ENCODE measurements around the gene CYCS. TPM values are rescaled to one million over a fixed set of nuclear protein-coding genes. Genes with fewer than 3 reads are reported as not detected.

Gene CYCS
- total and polyA plus RNA-seq, 2 of the 8 experiments (the other 6 are each of a cell fraction or from before 2014, with no cell fraction given): 48.6 to 229 TPM

- CTCF ChIA-PET (ENCODE audit: partially characterized antibody): interaction anchor here (1.2 to 1.5 kb wide), 2 partner anchors 25 to 42 kb away, joined by 3 to 7 read pairs; no protein-coding TSS in a partner anchor
- no peak overlapping the region for H3K23ac ChIP-seq (ENCODE audit: insufficient read length)
- H2BK20ac ChIP-seq (ENCODE audit: low read length): no peak overlapping the region
- no peaks in the 10 kb centered on the region for H3K23me2 ChIP-seq (ENCODE audit: low read depth, low read length)
- H3K4me1 ChIP-seq (replicated peaks in 1 of 4; ENCODE audit: control insufficient read depth in 3 of 4, insufficient read depth in 4 of 4, low read length in 3 of 4): no peaks in the 10 kb centered on the region
- no peak overlapping the region for H3K56ac ChIP-seq (replicated peaks; ENCODE audit: insufficient read length, low read depth, low read length)
- POLR2A ChIA-PET (ENCODE audit: partially characterized antibody): interaction anchor here (0.9 to 1.8 kb wide), 6 partner anchors 9 to 102 kb away, joined by 3 to 9 read pairs (median 4); no protein-coding TSS in a partner anchor
- DNase-seq (ENCODE audit: low read depth in 1 of 2, low spot score in 2 of 2): no peak
- peaks cover 0 to 13% of the 10 kb centered on the region in 2 experiments; a peak in 3 of 4 replicates for H3K79me2 ChIP-seq (ENCODE audit: control insufficient read depth in 1 of 2, insufficient read depth in 2 of 2, low read length in 2 of 2)
- H2BK12ac ChIP-seq (ENCODE audit: low read depth, low read length): no peak overlapping the region
- no peak overlapping the region for H3K27ac ChIP-seq (ENCODE audit: low read depth, low read length)
- H2AK5ac ChIP-seq (ENCODE audit: low read depth, low read length): no peak overlapping the region
- H2BK5ac ChIP-seq (ENCODE audit: low read depth, low read length): no peak overlapping the region
- no peak for FAIRE-seq
- no peak overlapping the region for H3K18ac ChIP-seq (ENCODE audit: extremely low read depth, low read length)
- no peak overlapping the region for H3K4me2 ChIP-seq (ENCODE audit: insufficient read depth in 1 of 2, low read depth in 2 of 2, low read length in 2 of 2)
- no peak overlapping the region for H3K14ac ChIP-seq (ENCODE audit: insufficient read length)
- peaks cover 8 to 41% (median 30%) of the 10 kb centered on the region in 4 experiments for H3K36me3 ChIP-seq (ENCODE audit: control insufficient read depth in 2 of 4, insufficient read depth in 4 of 4, low read length in 3 of 4)
- peaks cover 0 to 4% of the 10 kb centered on the region in 2 experiments for H4K20me1 ChIP-seq (replicated peaks in 1 of 2; ENCODE audit: control insufficient read depth in 1 of 2, insufficient read depth in 2 of 2, low read length in 2 of 2)
- no peak overlapping the region for H4K91ac ChIP-seq (replicated peaks; ENCODE audit: insufficient read length, low read length)
- TF ChIP-seq CTCF (IDR thresholded peaks at IDR 0.05; ENCODE audit: control extremely low read depth in 1 of 3, insufficient read depth in 1 of 3, low read depth in 1 of 3, low read length in 3 of 3) (no peak), SIX5 (IDR thresholded peaks at IDR 0.05; ENCODE audit: low read depth, low read length) (no peak), POLR2AphosphoS5 (IDR thresholded peaks at IDR 0.05; ENCODE audit: low read depth, low read length) (peak; percentile 44; the same call in 1 of the 2 replicates), TBP (IDR thresholded peaks at IDR 0.05; ENCODE audit: low read depth, low read length) (no peak), TAF1 (IDR thresholded peaks at IDR 0.05; ENCODE audit: low read depth, low read length) (no peak), KDM5A (IDR thresholded peaks at IDR 0.05; ENCODE audit: low read length) (no peak), POLR2A (IDR thresholded peaks at IDR 0.05; ENCODE audit: control extremely low read depth in 1 of 2, low read depth in 2 of 2, low read length in 2 of 2) (peak in 1 of 2 experiments; percentile 53; a peak in 1 of 3 replicates), JUN (IDR thresholded peaks at IDR 0.05; ENCODE audit: low read depth, low read length) (no peak)
- no peak overlapping the region for H4K8ac ChIP-seq (ENCODE audit: extremely low read depth, insufficient read depth, low read length)
- H3K27me3 ChIP-seq (replicated peaks in 1 of 4; ENCODE audit: control insufficient read depth in 3 of 4, extremely low read depth in 1 of 4, insufficient read depth in 3 of 4, low read length in 3 of 4): no peaks in the 10 kb centered on the region
- H3K79me1 ChIP-seq (ENCODE audit: low read depth, low read length): no peaks in the 10 kb centered on the region
- WGBS, 2 experiments (ENCODE audit: extremely low coverage in 1 of 2, insufficient coverage in 1 of 2, insufficient read length in 1 of 2, insufficient replicate concordance in 2 of 2, low coverage in 1 of 2, low lambda C conversion rate in 2 of 2, missing lambda C conversion rate in 1 of 2): 86% methylated on average over 8 of the region's 8 CpGs; no CpG with 5 or more reads in 1 of the 2 experiments
- H3K4me3 ChIP-seq (ENCODE audit: extremely low read depth in 1 of 4, insufficient read depth in 2 of 4, low read depth in 3 of 4, low read length in 4 of 4): no peak overlapping the region
- no peak overlapping the region for H3K4ac ChIP-seq (replicated peaks; ENCODE audit: insufficient read length, low read depth, low read length)
- H2BK15ac ChIP-seq (ENCODE audit: low read length): no peak overlapping the region
- H3K9me3 ChIP-seq (ENCODE audit: insufficient read depth in 2 of 2, low read depth in 1 of 2, low read length in 1 of 2): no peaks in the 10 kb centered on the region
- no peak overlapping the region for H3K9ac ChIP-seq (replicated peaks in 1 of 4; ENCODE audit: extremely low read depth in 1 of 4, low read depth in 3 of 4, low read length in 3 of 4)
- no peak overlapping the region for H2BK120ac ChIP-seq (replicated peaks; ENCODE audit: low read depth, low read length)
- H2AFZ ChIP-seq (ENCODE audit: low read length): no peak overlapping the region
- no peak overlapping the region for H4K5ac ChIP-seq (ENCODE audit: insufficient read length, low read depth, low read length)
Observed at GRCh38 chr7:25118048-25118753, 6.9 kb downstream of the CYCS start.
